WERI-Rb-1 (cell line): Measurements from ENCODE around the gene MRPS27.

Source experiments
- DNase-seq: peaks from one replicate; pipeline ENCODE4 v3.0.0-alpha.2; 2020
- H3K27ac ChIP-seq: fragments of 250-450 bp; sonication (Bioruptor Pico); 2 replicates; pipeline ENCODE4 v1.5.1; 2020; ENCODE audit warnings: mild to moderate bottlenecking, moderate library complexity
- H3K27me3 ChIP-seq: fragments of 250-450 bp; sonication (Bioruptor Pico); 2 replicates; pipeline ENCODE4 v1.5.1; 2021; ENCODE audit warnings: mild to moderate bottlenecking, low read depth, moderate library complexity; ENCODE audit not compliant: insufficient read depth, severe bottlenecking
- H3K36me3 ChIP-seq: fragments of 250-450 bp; sonication (Bioruptor Pico); 2 replicates; pipeline ENCODE4 v1.5.1; 2020; ENCODE audit warnings: mild to moderate bottlenecking, moderate library complexity
- H3K4me3 ChIP-seq: 2 replicates; pipeline ENCODE4 v1.5.1; 2011; ENCODE audit warnings: low read depth, mild to moderate bottlenecking, control low read depth, low read length
- H3K9me3 ChIP-seq: fragments of 250-450 bp; sonication (Bioruptor Pico); 2 replicates; pipeline ENCODE4 v1.5.1; 2021; ENCODE audit warnings: mild to moderate bottlenecking, moderate library complexity; ENCODE audit not compliant: severe bottlenecking
- TF ChIP-seq, protein P1 (sequence below): IDR thresholded peaks from 2 replicates; pipeline ENCODE4 v1.5.1; 2011; ENCODE audit warnings: low read depth, mild to moderate bottlenecking, control low read depth, inconsistent platforms, low read length

The MRPS27 gene

DNA sequence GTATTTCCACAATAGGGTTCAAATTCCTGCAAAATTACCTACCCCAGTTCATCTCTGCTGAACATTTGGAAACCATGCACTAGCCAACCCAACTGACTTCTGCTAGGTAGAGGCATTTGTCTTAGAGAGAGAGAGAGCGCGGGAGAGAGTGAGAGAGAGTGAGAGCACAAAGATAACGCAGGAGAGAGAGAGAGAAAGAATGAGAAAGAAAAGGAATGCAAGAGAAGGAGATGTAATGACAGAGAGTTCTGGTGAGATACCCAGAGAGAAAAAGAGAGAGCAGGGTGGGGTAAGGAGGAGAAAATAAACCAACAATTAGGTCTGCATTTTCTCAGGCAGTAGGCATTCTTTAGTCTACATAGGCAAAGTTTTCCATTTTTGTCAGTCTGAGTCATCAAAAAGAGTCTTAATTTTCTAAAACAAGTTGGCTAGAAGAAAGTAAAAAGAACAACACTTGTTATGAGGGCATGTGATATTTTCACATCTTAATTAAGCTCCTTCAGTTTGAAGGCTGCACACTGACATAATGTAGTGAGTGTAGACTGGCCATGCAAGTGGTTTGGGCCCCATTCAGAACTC lies 114.5 kb downstream of the MRPS27 start:
- Histone ChIP-seq H3K27me3 (no peaks in the 10 kb centered on the region), H3K27ac (no peak overlapping the region), H3K4me3 (no peak overlapping the region), H3K9me3 (no peaks in the 10 kb centered on the region), H3K36me3 (peaks cover 83% of the 10 kb centered on the region)
- no peak for DNase-seq
- TF ChIP-seq, protein P1, sequence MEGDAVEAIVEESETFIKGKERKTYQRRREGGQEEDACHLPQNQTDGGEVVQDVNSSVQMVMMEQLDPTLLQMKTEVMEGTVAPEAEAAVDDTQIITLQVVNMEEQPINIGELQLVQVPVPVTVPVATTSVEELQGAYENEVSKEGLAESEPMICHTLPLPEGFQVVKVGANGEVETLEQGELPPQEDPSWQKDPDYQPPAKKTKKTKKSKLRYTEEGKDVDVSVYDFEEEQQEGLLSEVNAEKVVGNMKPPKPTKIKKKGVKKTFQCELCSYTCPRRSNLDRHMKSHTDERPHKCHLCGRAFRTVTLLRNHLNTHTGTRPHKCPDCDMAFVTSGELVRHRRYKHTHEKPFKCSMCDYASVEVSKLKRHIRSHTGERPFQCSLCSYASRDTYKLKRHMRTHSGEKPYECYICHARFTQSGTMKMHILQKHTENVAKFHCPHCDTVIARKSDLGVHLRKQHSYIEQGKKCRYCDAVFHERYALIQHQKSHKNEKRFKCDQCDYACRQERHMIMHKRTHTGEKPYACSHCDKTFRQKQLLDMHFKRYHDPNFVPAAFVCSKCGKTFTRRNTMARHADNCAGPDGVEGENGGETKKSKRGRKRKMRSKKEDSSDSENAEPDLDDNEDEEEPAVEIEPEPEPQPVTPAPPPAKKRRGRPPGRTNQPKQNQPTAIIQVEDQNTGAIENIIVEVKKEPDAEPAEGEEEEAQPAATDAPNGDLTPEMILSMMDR, result no peak

DNA sequence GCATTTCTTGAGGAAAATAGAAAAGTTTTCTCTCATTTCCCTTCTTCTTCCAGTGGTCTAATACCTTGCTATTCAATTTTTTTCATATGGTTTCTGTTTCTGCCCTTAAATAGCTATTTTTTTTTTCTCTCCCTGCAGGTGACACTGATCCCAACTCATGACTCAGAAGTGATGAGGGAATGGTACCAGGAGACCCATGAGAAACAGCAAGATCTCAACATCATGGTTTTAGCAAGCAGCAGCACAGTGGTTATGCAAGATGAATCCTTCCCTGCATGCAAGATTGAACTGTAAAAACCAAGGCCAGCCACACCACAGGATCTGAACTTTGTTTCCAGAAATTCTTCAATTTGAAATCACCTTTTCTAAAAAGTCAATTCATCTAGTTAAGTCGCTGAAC lies 115.1 kb downstream of the MRPS27 start:
- no peak for DNase-seq

DNA sequence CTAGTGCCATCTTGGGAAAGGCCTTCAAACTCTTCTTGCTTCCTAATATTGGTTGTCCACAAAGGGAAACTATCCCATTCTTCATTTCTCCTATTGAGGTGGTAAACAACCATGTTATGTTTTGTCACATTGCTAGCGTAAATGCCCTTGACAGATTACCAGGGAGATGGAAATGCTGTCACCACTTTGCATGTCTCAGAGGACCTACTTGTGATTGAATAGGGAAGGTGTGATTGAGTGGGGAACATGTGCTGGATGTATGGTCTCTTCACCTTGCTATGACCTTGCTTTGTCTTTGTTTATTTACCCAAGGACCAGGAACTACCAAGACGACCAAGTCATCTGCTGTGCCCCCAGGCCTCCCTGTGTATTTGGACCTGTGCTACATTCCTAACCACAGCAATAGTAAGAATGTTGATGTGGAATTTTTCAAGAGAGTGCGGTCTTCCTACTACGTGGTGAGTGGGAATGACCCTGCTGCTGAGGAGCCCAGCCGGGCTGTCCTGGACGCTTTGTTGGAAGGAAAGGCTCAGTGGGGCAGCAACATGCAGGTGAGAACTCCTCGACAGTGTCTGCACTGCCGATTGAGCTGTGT lies 116.7 kb downstream of the MRPS27 start:
- DNase-seq, result no peak
- Histone ChIP-seq H3K36me3 (peaks cover 96% of the 10 kb centered on the region), H3K4me3 (no peak overlapping the region), H3K27me3 (no peaks in the 10 kb centered on the region), H3K27ac (no peak overlapping the region), H3K9me3 (no peaks in the 10 kb centered on the region)
- TF ChIP-seq, protein P1, result no peak

More for the DNA sequence above, 115.1 kb downstream of the MRPS27 start:
- Histone ChIP-seq H3K4me3 (no peak overlapping the region), H3K9me3 (no peaks in the 10 kb centered on the region), H3K27ac (no peak overlapping the region), H3K27me3 (no peaks in the 10 kb centered on the region), H3K36me3 (peaks cover 89% of the 10 kb centered on the region)
- TF ChIP-seq, protein P1, result no peak

DNA sequence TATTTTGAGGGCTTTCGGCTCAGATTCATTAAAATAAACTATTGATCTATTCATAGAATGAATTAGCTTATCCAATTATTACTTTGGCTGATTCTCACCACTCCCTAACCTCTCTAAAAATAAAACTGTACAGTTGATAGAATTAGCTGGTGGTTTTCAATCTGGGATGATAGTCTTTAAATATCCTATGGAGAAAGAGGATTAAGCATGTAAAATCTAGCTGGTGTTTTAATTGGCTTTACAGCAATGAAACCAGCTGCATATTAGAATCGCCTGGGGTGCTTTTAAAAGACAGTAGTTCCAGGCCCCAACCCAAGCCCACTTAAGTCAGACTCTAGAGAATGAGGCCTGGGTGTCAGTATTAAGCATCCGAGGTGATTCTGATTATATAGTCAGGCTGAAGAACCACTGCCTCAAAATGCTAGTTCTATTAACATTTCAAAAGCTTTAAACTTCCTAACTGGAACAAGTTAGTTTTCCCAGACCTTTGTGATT lies 117.7 kb downstream of the MRPS27 start:
- Histone ChIP-seq H3K27me3 (no peaks in the 10 kb centered on the region), H3K36me3 (peaks cover 97% of the 10 kb centered on the region), H3K4me3 (no peak overlapping the region), H3K27ac (no peak overlapping the region), H3K9me3 (no peaks in the 10 kb centered on the region)
- DNase-seq, result no peak
- TF ChIP-seq, protein P1, result no peak

DNA sequence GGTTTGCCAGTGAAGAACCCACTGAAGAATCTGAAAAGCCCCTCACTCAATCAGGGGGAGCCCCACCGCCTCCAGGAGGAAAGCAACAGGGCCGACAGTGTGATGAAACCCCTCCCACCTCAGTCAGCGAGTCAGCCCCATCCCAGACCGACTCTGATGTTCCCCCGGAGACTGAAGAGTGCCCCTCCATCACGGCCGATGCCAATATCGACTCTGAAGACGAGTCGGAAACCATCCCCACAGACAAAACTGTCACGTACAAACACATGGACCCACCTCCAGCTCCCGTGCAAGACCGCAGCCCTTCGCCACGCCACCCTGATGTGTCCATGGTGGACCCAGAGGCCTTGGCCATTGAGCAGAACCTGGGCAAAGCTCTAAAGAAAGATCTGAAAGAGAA lies 120.4 kb downstream of the MRPS27 start:
- peaks cover 97% of the 10 kb centered on the region for H3K36me3 ChIP-seq

More for the DNA sequence above, 120.4 kb downstream of the MRPS27 start:
- DNase-seq, result no peak
- H3K4me3 ChIP-seq, result no peak overlapping the region
- no peaks in the 10 kb centered on the region for H3K27me3 ChIP-seq
- TF ChIP-seq, protein P1, result no peak
- H3K27ac ChIP-seq, result no peak overlapping the region
- H3K9me3 ChIP-seq, result peaks cover 4% of the 10 kb centered on the region
